Measurements from ENCODE around the gene PIK3CD.
"Not testable (repeated sequence)": the region's sequence is repeated elsewhere in the genome, so short reads cannot be mapped to it uniquely, and the experiment has no call there.

DNA sequence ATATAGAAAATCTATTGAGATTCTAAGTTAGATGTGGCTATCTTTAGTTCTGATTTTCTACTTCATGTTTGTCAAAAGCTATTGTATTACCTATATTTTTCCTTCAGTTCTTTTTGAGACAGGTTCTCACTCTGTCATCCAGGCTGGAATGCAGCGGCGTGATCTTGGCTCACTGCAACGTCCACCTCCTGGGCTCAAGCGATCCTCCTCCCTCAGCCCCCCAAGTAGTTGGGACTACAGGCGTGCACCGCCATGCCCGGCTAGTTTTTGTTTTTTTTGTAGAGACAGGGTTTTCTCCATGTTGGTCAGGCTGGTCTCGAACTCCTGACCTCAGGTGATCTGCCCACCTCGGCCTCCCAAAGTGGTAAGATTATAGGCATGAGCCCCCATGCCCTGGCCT, 96.9 kb downstream of the PIK3CD start:
- TF ChIP-seq STAT1 (IDR thresholded peaks at IDR 0.05; ENCODE audit: unreplicated experiment); POLR2AphosphoS5 (IDR thresholded peaks at IDR 0.05; ENCODE audit: low read depth); EZH2 (IDR thresholded peaks at IDR 0.05; ENCODE audit: low read depth, unreplicated experiment); JUNB (IDR thresholded peaks at IDR 0.05; ENCODE audit: unreplicated experiment); EZH2phosphoT487 (IDR thresholded peaks at IDR 0.05; ENCODE audit: unreplicated experiment); CREB1 (CRISPR knock-in tag; IDR thresholded peaks at IDR 0.05; ENCODE audit: low read depth); ZNF114 (CRISPR knock-in tag; IDR thresholded peaks at IDR 0.05): not testable (repeated sequence)
- TF ChIP-seq, protein P1, sequence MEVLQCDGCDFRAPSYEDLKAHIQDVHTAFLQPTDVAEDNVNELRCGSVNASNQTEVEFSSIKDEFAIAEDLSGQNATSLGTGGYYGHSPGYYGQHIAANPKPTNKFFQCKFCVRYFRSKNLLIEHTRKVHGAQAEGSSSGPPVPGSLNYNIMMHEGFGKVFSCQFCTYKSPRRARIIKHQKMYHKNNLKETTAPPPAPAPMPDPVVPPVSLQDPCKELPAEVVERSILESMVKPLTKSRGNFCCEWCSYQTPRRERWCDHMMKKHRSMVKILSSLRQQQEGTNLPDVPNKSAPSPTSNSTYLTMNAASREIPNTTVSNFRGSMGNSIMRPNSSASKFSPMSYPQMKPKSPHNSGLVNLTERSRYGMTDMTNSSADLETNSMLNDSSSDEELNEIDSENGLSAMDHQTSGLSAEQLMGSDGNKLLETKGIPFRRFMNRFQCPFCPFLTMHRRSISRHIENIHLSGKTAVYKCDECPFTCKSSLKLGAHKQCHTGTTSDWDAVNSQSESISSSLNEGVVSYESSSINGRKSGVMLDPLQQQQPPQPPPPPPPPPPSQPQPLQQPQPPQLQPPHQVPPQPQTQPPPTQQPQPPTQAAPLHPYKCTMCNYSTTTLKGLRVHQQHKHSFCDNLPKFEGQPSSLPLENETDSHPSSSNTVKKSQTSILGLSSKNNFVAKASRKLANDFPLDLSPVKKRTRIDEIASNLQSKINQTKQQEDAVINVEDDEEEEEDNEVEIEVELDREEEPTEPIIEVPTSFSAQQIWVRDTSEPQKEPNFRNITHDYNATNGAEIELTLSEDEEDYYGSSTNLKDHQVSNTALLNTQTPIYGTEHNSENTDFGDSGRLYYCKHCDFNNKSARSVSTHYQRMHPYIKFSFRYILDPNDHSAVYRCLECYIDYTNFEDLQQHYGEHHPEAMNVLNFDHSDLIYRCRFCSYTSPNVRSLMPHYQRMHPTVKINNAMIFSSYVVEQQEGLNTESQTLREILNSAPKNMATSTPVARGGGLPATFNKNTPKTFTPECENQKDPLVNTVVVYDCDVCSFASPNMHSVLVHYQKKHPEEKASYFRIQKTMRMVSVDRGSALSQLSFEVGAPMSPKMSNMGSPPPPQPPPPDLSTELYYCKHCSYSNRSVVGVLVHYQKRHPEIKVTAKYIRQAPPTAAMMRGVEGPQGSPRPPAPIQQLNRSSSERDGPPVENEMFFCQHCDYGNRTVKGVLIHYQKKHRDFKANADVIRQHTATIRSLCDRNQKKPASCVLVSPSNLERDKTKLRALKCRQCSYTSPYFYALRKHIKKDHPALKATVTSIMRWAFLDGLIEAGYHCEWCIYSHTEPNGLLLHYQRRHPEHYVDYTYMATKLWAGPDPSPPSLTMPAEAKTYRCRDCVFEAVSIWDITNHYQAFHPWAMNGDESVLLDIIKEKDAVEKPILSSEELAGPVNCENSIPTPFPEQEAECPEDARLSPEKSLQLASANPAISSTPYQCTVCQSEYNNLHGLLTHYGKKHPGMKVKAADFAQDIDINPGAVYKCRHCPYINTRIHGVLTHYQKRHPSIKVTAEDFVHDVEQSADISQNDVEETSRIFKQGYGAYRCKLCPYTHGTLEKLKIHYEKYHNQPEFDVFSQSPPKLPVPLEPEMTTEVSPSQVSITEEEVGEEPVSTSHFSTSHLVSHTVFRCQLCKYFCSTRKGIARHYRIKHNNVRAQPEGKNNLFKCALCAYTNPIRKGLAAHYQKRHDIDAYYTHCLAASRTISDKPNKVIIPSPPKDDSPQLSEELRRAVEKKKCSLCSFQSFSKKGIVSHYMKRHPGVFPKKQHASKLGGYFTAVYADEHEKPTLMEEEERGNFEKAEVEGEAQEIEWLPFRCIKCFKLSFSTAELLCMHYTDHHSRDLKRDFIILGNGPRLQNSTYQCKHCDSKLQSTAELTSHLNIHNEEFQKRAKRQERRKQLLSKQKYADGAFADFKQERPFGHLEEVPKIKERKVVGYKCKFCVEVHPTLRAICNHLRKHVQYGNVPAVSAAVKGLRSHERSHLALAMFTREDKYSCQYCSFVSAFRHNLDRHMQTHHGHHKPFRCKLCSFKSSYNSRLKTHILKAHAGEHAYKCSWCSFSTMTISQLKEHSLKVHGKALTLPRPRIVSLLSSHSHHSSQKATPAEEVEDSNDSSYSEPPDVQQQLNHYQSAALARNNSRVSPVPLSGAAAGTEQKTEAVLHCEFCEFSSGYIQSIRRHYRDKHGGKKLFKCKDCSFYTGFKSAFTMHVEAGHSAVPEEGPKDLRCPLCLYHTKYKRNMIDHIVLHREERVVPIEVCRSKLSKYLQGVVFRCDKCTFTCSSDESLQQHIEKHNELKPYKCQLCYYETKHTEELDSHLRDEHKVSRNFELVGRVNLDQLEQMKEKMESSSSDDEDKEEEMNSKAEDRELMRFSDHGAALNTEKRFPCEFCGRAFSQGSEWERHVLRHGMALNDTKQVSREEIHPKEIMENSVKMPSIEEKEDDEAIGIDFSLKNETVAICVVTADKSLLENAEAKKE (CRISPR knock-in tag; IDR thresholded peaks at IDR 0.05), result not testable (repeated sequence)
- TF ChIP-seq, protein P2, sequence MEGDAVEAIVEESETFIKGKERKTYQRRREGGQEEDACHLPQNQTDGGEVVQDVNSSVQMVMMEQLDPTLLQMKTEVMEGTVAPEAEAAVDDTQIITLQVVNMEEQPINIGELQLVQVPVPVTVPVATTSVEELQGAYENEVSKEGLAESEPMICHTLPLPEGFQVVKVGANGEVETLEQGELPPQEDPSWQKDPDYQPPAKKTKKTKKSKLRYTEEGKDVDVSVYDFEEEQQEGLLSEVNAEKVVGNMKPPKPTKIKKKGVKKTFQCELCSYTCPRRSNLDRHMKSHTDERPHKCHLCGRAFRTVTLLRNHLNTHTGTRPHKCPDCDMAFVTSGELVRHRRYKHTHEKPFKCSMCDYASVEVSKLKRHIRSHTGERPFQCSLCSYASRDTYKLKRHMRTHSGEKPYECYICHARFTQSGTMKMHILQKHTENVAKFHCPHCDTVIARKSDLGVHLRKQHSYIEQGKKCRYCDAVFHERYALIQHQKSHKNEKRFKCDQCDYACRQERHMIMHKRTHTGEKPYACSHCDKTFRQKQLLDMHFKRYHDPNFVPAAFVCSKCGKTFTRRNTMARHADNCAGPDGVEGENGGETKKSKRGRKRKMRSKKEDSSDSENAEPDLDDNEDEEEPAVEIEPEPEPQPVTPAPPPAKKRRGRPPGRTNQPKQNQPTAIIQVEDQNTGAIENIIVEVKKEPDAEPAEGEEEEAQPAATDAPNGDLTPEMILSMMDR (conservative IDR thresholded peaks at IDR 0.05; ENCODE audit: low read depth in 2 of 2), result not testable (repeated sequence)
- TF ChIP-seq, protein P3, sequence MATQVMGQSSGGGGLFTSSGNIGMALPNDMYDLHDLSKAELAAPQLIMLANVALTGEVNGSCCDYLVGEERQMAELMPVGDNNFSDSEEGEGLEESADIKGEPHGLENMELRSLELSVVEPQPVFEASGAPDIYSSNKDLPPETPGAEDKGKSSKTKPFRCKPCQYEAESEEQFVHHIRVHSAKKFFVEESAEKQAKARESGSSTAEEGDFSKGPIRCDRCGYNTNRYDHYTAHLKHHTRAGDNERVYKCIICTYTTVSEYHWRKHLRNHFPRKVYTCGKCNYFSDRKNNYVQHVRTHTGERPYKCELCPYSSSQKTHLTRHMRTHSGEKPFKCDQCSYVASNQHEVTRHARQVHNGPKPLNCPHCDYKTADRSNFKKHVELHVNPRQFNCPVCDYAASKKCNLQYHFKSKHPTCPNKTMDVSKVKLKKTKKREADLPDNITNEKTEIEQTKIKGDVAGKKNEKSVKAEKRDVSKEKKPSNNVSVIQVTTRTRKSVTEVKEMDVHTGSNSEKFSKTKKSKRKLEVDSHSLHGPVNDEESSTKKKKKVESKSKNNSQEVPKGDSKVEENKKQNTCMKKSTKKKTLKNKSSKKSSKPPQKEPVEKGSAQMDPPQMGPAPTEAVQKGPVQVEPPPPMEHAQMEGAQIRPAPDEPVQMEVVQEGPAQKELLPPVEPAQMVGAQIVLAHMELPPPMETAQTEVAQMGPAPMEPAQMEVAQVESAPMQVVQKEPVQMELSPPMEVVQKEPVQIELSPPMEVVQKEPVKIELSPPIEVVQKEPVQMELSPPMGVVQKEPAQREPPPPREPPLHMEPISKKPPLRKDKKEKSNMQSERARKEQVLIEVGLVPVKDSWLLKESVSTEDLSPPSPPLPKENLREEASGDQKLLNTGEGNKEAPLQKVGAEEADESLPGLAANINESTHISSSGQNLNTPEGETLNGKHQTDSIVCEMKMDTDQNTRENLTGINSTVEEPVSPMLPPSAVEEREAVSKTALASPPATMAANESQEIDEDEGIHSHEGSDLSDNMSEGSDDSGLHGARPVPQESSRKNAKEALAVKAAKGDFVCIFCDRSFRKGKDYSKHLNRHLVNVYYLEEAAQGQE (IDR thresholded peaks at IDR 0.05; ENCODE audit: unreplicated experiment), result not testable (repeated sequence)
